ENCODE results near the gene SCGN. TPM values are rescaled to one million over a fixed set of nuclear protein-coding genes. Genes with fewer than 3 reads are reported as not detected.

SCGN gene
- total RNA-seq, 1 experiment from 2014 or later, result not detected

- peaks cover 2% of the 10 kb centered on the region for H3K36me3 Mint-ChIP-seq
- DNase-seq (ENCODE audit: low spot score) (no peak), ATAC-seq (no peak)
- H3K27me3 Mint-ChIP-seq (ENCODE audit: low read depth), result no peaks in the 10 kb centered on the region
- H3K4me1 Mint-ChIP-seq, result peaks cover 8% of the 10 kb centered on the region; the same call in 1 of the 2 replicates
- H3K27ac Mint-ChIP-seq, result no peak overlapping the region
- CTCF ChIA-PET, result interaction anchor here (1.7 to 3.0 kb wide), 3 partner anchors 10 to 15 kb away, joined by 3 to 28 read pairs (median 18); no protein-coding TSS in a partner anchor
- POLR2A ChIA-PET, result no interaction called here
- H3K4me3 Mint-ChIP-seq, result no peak overlapping the region
- TF ChIP-seq KAT7 (CRISPR knock-in tag; IDR thresholded peaks at IDR 0.05; ENCODE audit: borderline replicate concordance) (no peak), NR1H2 (CRISPR knock-in tag; IDR thresholded peaks at IDR 0.05) (no peak), ATF3 (CRISPR knock-in tag; conservative IDR thresholded peaks at IDR 0.05) (no peak), TEAD1 (CRISPR knock-in tag; IDR thresholded peaks at IDR 0.05) (no peak), ZNF121 (CRISPR knock-in tag; IDR thresholded peaks at IDR 0.05) (no peak), HMGA2 (CRISPR knock-in tag; IDR thresholded peaks at IDR 0.05) (no peak), ZNF232 (CRISPR knock-in tag; IDR thresholded peaks at IDR 0.05) (no peak), MXD4 (CRISPR knock-in tag; IDR thresholded peaks at IDR 0.05; ENCODE audit: borderline replicate concordance) (no peak), TP53 (CRISPR knock-in tag; IDR thresholded peaks at IDR 0.05) (no peak), PREB (CRISPR knock-in tag; IDR thresholded peaks at IDR 0.05; ENCODE audit: borderline replicate concordance) (no peak), STAT6 (CRISPR knock-in tag; conservative IDR thresholded peaks at IDR 0.05; ENCODE audit: low read depth) (no peak), ZBTB21 (CRISPR knock-in tag; IDR thresholded peaks at IDR 0.05; ENCODE audit: borderline replicate concordance) (no peak)
- H3K9me3 Mint-ChIP-seq, result peaks cover 6% of the 10 kb centered on the region
Observed at GRCh38 chr6:25730907-25731306, 78.9 kb downstream of the SCGN start.

DNA sequence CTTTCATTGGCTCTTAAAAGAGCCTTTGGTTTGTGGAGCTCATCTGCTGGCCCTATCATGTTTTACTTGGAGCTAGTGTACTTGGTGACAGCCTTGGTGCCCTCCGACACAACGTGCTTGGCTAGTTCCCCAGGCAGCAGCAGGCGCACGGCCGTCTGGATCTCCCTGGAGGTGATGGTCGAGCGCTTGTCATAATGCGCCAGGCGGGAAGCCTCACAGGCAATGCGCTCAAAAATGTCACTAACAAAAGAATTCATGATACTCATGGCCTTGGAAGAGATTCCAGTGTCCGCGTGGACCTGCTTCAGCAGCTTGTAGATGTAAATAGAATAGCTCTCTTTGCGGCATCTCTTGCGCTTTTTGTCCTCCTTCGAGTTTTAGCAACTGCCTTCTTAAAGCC, 79.7 kb downstream of the SCGN start:
- Mint-ChIP-seq H3K27ac (no peak overlapping the region), H3K27me3 (ENCODE audit: low read depth) (no peaks in the 10 kb centered on the region), H3K4me3 (no peak overlapping the region), H3K36me3 (peaks cover 9% of the 10 kb centered on the region), H3K4me1 (peaks cover 8% of the 10 kb centered on the region; the same call in 1 of the 2 replicates), H3K9me3 (peaks cover 13% of the 10 kb centered on the region)
- no peak for ATAC-seq
- ChIA-PET POLR2A (no interaction called here), CTCF (interaction anchor here (1.2 to 3.0 kb wide), 6 partner anchors 11 to 508 kb away, joined by 3 to 28 read pairs (median 4); no protein-coding TSS in a partner anchor)
- DNase-seq (ENCODE audit: low spot score), result no peak
- TF ChIP-seq ETV6 (CRISPR knock-in tag; IDR thresholded peaks at IDR 0.05), result no peak
- no peak for TF ChIP-seq ZNF416 (CRISPR knock-in tag; IDR thresholded peaks at IDR 0.05)
- no peak for TF ChIP-seq ZNF425 (CRISPR knock-in tag; conservative IDR thresholded peaks at IDR 0.05)
- no peak for TF ChIP-seq ZBTB43 (CRISPR knock-in tag; IDR thresholded peaks at IDR 0.05)
- no peak for TF ChIP-seq ATF1 (CRISPR knock-in tag; IDR thresholded peaks at IDR 0.05)
- no peak for TF ChIP-seq FOXK1 (CRISPR knock-in tag; IDR thresholded peaks at IDR 0.05)
- TF ChIP-seq, protein P1, sequence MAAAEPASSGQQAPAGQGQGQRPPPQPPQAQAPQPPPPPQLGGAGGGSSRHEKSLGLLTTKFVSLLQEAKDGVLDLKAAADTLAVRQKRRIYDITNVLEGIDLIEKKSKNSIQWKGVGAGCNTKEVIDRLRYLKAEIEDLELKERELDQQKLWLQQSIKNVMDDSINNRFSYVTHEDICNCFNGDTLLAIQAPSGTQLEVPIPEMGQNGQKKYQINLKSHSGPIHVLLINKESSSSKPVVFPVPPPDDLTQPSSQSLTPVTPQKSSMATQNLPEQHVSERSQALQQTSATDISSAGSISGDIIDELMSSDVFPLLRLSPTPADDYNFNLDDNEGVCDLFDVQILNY (CRISPR knock-in tag; IDR thresholded peaks at IDR 0.05), result no peak
- no peak for TF ChIP-seq AFF4 (CRISPR knock-in tag; IDR thresholded peaks at IDR 0.05; ENCODE audit: borderline replicate concordance)
- TF ChIP-seq KAT7 (CRISPR knock-in tag; IDR thresholded peaks at IDR 0.05; ENCODE audit: borderline replicate concordance), result no peak
- no peak for TF ChIP-seq NFE2L1 (CRISPR knock-in tag; IDR thresholded peaks at IDR 0.05)
- no peak for TF ChIP-seq PRRX2 (CRISPR knock-in tag; IDR thresholded peaks at IDR 0.05)
- TF ChIP-seq ZNF671 (CRISPR knock-in tag; IDR thresholded peaks at IDR 0.05), result no peak
- no peak for TF ChIP-seq TEAD4 (CRISPR knock-in tag; IDR thresholded peaks at IDR 0.05)
